Astrocyte (in vitro differentiated cells and primary cell): ENCODE measurements around the gene SFMBT2.

Experiments used
- CTCF ChIP-seq: IDR thresholded peaks from 2 replicates; pipeline ENCODE4 v1.5.1; 2011; ENCODE audit warnings: low read depth, mild to moderate bottlenecking, inconsistent platforms, low read length, moderate library complexity; ENCODE audit not compliant: insufficient read depth
- EZH2 ChIP-seq: IDR thresholded peaks from 2 replicates; pipeline ENCODE4 v1.6.1; 2012; ENCODE audit warnings: mild to moderate bottlenecking, low read length, inconsistent platforms; ENCODE audit not compliant: insufficient read depth

- TF ChIP-seq CTCF (no peak), EZH2 (no peak)
Measured at GRCh38 chr10:7170626-7171322, 240.1 kb downstream of the SFMBT2 start.
